ENCODE data around the gene HPD. TPM values are rescaled to one million over a fixed set of nuclear protein-coding genes. Genes with fewer than 3 reads are reported as not detected.

The HPD gene
- total RNA-seq, 1 experiment from 2014 or later, result 0.20 TPM

DNA sequence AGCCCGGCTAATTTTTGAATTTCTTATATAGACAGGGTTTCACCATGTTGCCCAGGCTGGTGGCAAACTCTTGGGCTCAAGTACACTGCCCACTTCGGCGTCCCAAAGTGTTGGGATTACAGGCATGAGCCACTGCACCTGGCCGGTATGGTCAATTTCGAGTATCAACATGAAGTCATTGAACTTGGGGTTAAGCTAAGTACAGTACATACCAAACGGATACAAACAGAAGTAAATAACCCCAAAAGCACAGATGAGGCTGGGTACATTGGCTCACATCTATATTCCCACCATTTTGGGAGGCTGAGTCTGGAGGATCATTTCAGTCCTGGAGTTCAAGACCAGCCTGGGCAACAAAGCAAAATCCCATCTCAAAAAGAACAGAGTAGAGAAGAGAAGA is 16.9 kb upstream of the HPD start:
- Mint-ChIP-seq H3K9me3 (ENCODE audit: unreplicated experiment) (no peaks in the 10 kb centered on the region), H3K27me3 (ENCODE audit: insufficient read depth, unreplicated experiment) (no peaks in the 10 kb centered on the region), H3K4me3 (ENCODE audit: unreplicated experiment) (no peak overlapping the region), H3K36me3 (ENCODE audit: insufficient read depth, unreplicated experiment) (no peaks in the 10 kb centered on the region), H3K27ac (ENCODE audit: unreplicated experiment) (no peak overlapping the region), H3K4me1 (ENCODE audit: low read depth, unreplicated experiment) (no peaks in the 10 kb centered on the region)
- ChIA-PET POLR2A (no interaction called here), CTCF (no interaction called here)
- no peaks in the 10 kb centered on the region for H3K36me3 ChIP-seq (ENCODE audit: control insufficient read depth, insufficient read depth, low read length)
- H3K4me1 ChIP-seq, result no peaks in the 10 kb centered on the region; the same call in 1 of the 2 replicates
- H3K4me3 ChIP-seq (ENCODE audit: low read depth, low read length), result no peak overlapping the region
- no peaks in the 10 kb centered on the region for H3K9me3 ChIP-seq
- H3K27me3 ChIP-seq (replicated peaks; ENCODE audit: control insufficient read depth, insufficient read depth, low read length), result no peaks in the 10 kb centered on the region
- DNase-seq, result no peak
- no TSS peak for BruUV-seq (replicated peaks)
- TF ChIP-seq, protein P1, sequence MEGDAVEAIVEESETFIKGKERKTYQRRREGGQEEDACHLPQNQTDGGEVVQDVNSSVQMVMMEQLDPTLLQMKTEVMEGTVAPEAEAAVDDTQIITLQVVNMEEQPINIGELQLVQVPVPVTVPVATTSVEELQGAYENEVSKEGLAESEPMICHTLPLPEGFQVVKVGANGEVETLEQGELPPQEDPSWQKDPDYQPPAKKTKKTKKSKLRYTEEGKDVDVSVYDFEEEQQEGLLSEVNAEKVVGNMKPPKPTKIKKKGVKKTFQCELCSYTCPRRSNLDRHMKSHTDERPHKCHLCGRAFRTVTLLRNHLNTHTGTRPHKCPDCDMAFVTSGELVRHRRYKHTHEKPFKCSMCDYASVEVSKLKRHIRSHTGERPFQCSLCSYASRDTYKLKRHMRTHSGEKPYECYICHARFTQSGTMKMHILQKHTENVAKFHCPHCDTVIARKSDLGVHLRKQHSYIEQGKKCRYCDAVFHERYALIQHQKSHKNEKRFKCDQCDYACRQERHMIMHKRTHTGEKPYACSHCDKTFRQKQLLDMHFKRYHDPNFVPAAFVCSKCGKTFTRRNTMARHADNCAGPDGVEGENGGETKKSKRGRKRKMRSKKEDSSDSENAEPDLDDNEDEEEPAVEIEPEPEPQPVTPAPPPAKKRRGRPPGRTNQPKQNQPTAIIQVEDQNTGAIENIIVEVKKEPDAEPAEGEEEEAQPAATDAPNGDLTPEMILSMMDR (IDR thresholded peaks at IDR 0.05; ENCODE audit: insufficient read depth in 1 of 2, low read depth in 1 of 2, low read length in 1 of 2, severe bottlenecking in 1 of 2, unreplicated experiment in 1 of 2), result no peak
- intact Hi-C loops (cut with micrococcal nuclease; ENCODE audit: unreplicated experiment), result no loop called here

- Mint-ChIP-seq H3K27ac (ENCODE audit: unreplicated experiment) (no peak overlapping the region), H3K4me3 (ENCODE audit: unreplicated experiment) (no peak overlapping the region), H3K9me3 (ENCODE audit: unreplicated experiment) (no peaks in the 10 kb centered on the region), H3K4me1 (ENCODE audit: low read depth, unreplicated experiment) (no peaks in the 10 kb centered on the region), H3K36me3 (ENCODE audit: insufficient read depth, unreplicated experiment) (no peaks in the 10 kb centered on the region), H3K27me3 (ENCODE audit: insufficient read depth, unreplicated experiment) (no peaks in the 10 kb centered on the region)
- Histone ChIP-seq H3K9me3 (no peaks in the 10 kb centered on the region), H3K27me3 (replicated peaks; ENCODE audit: control insufficient read depth, insufficient read depth, low read length) (no peaks in the 10 kb centered on the region), H3K36me3 (ENCODE audit: control insufficient read depth, insufficient read depth, low read length) (no peaks in the 10 kb centered on the region), H3K4me1 (no peaks in the 10 kb centered on the region; the same call in 1 of the 2 replicates), H3K4me3 (ENCODE audit: low read depth, low read length) (no peak overlapping the region)
- intact Hi-C loops (cut with micrococcal nuclease; ENCODE audit: unreplicated experiment), result no loop called here
- ChIA-PET POLR2A (no interaction called here), CTCF (no interaction called here)
- no TSS peak for BruUV-seq (replicated peaks)
- DNase-seq, result no peak
- TF ChIP-seq, protein P1 (IDR thresholded peaks at IDR 0.05; ENCODE audit: insufficient read depth in 1 of 2, low read depth in 1 of 2, low read length in 1 of 2, severe bottlenecking in 1 of 2, unreplicated experiment in 1 of 2), result no peak
Observed at GRCh38 chr12:121874071-121874470, 15.4 kb upstream of the HPD start.

GRCh38 chr12:121873216-121873569 is 14.5 kb upstream of the HPD start:
- Mint-ChIP-seq H3K36me3 (ENCODE audit: insufficient read depth, unreplicated experiment) (no peaks in the 10 kb centered on the region), H3K9me3 (ENCODE audit: unreplicated experiment) (no peaks in the 10 kb centered on the region), H3K4me1 (ENCODE audit: low read depth, unreplicated experiment) (no peaks in the 10 kb centered on the region), H3K27ac (ENCODE audit: unreplicated experiment) (no peak overlapping the region), H3K27me3 (ENCODE audit: insufficient read depth, unreplicated experiment) (no peaks in the 10 kb centered on the region), H3K4me3 (ENCODE audit: unreplicated experiment) (no peak overlapping the region)
- TF ChIP-seq, protein P1 (IDR thresholded peaks at IDR 0.05; ENCODE audit: insufficient read depth in 1 of 2, low read depth in 1 of 2, low read length in 1 of 2, severe bottlenecking in 1 of 2, unreplicated experiment in 1 of 2), result no peak
- Histone ChIP-seq H3K27me3 (replicated peaks; ENCODE audit: control insufficient read depth, insufficient read depth, low read length) (no peaks in the 10 kb centered on the region), H3K4me3 (ENCODE audit: low read depth, low read length) (no peak overlapping the region), H3K9me3 (no peaks in the 10 kb centered on the region), H3K36me3 (ENCODE audit: control insufficient read depth, insufficient read depth, low read length) (no peaks in the 10 kb centered on the region), H3K4me1 (no peaks in the 10 kb centered on the region; the same call in 1 of the 2 replicates)
- ChIA-PET POLR2A (no interaction called here), CTCF (no interaction called here)
- intact Hi-C loops (cut with micrococcal nuclease; ENCODE audit: unreplicated experiment), result no loop called here
- BruUV-seq (replicated peaks), result no TSS peak
- DNase-seq, result no peak

Data from Caco-2 (cell line).